HL-60 (cell line): Measurements from ENCODE around the gene GAP43.

Experiments used
- CTCF ChIP-seq: IDR thresholded peaks from one replicate; pipeline ENCODE4 v1.5.1; 2011; ENCODE audit warnings: low read length, control low read depth, inconsistent platforms; ENCODE audit not compliant: insufficient read depth
- POLR2AphosphoS5 ChIP-seq: IDR thresholded peaks from 2 replicates; pipeline ENCODE4 v1.6.1; 2012; ENCODE audit warnings: low read depth
- SPI1 ChIP-seq: IDR thresholded peaks from 2 replicates; pipeline ENCODE4 v1.6.1; 2012; ENCODE audit warnings: low read depth, mild to moderate bottlenecking, borderline replicate concordance
- TF ChIP-seq, protein P1 (sequence below): IDR thresholded peaks from 2 replicates; pipeline ENCODE4 v1.6.1; 2012; ENCODE audit warnings: low read depth; ENCODE audit not compliant: insufficient replicate concordance

GRCh38 chr3:115633467-115633866, 10.2 kb downstream of the GAP43 start:
- TF ChIP-seq CTCF (no peak), SPI1 (no peak), POLR2AphosphoS5 (no peak)
- TF ChIP-seq, protein P1, sequence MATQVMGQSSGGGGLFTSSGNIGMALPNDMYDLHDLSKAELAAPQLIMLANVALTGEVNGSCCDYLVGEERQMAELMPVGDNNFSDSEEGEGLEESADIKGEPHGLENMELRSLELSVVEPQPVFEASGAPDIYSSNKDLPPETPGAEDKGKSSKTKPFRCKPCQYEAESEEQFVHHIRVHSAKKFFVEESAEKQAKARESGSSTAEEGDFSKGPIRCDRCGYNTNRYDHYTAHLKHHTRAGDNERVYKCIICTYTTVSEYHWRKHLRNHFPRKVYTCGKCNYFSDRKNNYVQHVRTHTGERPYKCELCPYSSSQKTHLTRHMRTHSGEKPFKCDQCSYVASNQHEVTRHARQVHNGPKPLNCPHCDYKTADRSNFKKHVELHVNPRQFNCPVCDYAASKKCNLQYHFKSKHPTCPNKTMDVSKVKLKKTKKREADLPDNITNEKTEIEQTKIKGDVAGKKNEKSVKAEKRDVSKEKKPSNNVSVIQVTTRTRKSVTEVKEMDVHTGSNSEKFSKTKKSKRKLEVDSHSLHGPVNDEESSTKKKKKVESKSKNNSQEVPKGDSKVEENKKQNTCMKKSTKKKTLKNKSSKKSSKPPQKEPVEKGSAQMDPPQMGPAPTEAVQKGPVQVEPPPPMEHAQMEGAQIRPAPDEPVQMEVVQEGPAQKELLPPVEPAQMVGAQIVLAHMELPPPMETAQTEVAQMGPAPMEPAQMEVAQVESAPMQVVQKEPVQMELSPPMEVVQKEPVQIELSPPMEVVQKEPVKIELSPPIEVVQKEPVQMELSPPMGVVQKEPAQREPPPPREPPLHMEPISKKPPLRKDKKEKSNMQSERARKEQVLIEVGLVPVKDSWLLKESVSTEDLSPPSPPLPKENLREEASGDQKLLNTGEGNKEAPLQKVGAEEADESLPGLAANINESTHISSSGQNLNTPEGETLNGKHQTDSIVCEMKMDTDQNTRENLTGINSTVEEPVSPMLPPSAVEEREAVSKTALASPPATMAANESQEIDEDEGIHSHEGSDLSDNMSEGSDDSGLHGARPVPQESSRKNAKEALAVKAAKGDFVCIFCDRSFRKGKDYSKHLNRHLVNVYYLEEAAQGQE = no peak
